Neural progenitor cell (in vitro differentiated cells): ENCODE measurements around the gene C2orf15.

Source experiments
- EZH2 ChIP-seq: fragments of 200-600 bp; sonication (generic); IDR thresholded peaks from 2 replicates; pipeline ENCODE4 v1.6.1; 2017; ENCODE audit warnings: antibody characterized with exemption, mild to moderate bottlenecking, moderate library complexity
- TF ChIP-seq, protein P1 (sequence below): fragments of 200-600 bp; sonication (generic); IDR thresholded peaks from 2 replicates; pipeline ENCODE4 v1.5.1; 2017; ENCODE audit warnings: antibody characterized with exemption, mild to moderate bottlenecking

DNA sequence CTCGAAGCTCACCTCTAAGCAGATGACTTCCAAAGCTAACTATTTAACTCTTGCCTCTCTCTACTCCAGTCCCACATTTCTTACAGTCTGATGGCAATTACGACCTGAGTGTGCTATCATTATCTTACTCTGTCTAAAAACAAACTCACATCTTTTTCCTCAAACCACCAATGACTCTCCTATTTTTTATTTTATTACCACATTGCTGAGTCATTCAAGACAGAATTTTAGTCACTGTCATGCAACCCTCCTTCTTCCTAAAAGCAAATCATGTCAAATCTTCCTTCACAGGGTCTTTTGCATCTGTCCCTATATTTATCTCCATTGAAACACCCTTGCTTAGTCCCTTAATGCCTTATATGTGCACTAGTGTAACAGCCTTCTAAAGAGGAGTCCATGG is 34.6 kb upstream of the C2orf15 start:
- TF ChIP-seq, protein P1, sequence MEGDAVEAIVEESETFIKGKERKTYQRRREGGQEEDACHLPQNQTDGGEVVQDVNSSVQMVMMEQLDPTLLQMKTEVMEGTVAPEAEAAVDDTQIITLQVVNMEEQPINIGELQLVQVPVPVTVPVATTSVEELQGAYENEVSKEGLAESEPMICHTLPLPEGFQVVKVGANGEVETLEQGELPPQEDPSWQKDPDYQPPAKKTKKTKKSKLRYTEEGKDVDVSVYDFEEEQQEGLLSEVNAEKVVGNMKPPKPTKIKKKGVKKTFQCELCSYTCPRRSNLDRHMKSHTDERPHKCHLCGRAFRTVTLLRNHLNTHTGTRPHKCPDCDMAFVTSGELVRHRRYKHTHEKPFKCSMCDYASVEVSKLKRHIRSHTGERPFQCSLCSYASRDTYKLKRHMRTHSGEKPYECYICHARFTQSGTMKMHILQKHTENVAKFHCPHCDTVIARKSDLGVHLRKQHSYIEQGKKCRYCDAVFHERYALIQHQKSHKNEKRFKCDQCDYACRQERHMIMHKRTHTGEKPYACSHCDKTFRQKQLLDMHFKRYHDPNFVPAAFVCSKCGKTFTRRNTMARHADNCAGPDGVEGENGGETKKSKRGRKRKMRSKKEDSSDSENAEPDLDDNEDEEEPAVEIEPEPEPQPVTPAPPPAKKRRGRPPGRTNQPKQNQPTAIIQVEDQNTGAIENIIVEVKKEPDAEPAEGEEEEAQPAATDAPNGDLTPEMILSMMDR, result no peak
- TF ChIP-seq EZH2, result no peak
